Effector memory CD8-positive, alpha-beta T cell (primary cell): ENCODE results near the gene PHLDB3.

Experiments used
- ATAC-seq: fragments of 150-1000 bp; cut with Tn5 transposase; replicated peaks from 2 replicates; pipeline ENCODE4 v1.10.0; 2021; ENCODE audit warnings: mild to moderate bottlenecking, moderate library complexity
- DNase-seq, 3 experiments: peaks; one replicate each; pipeline ENCODE4 v3.0.0; 2021
- H3K27ac Mint-ChIP-seq, 2 donors: one replicate each; pipeline ENCODE4 v1.8.0; 2022; ENCODE audit warnings: mild to moderate bottlenecking in 2 of 2, mixed read lengths in 2 of 2, moderate library complexity in 2 of 2
- H3K27me3 Mint-ChIP-seq, 2 donors: one replicate each; pipeline ENCODE4 v1.8.0; 2022; ENCODE audit warnings: mixed read lengths in 2 of 2
- H3K36me3 Mint-ChIP-seq: one replicate; pipeline ENCODE4 v1.8.0; 2022; ENCODE audit warnings: mild to moderate bottlenecking, moderate library complexity, mixed read lengths; ENCODE audit not compliant: insufficient read depth
- H3K4me1 Mint-ChIP-seq, 2 donors: one replicate each; pipeline ENCODE4 v1.8.0; 2022; ENCODE audit warnings: low read depth in 2 of 2, mixed read lengths in 2 of 2
- H3K4me3 Mint-ChIP-seq, 2 donors: one replicate each; pipeline ENCODE4 v1.8.0; 2022; ENCODE audit warnings: mild to moderate bottlenecking in 2 of 2, mixed read lengths in 2 of 2, moderate library complexity in 2 of 2
- H3K9me3 Mint-ChIP-seq, 2 donors: one replicate each; pipeline ENCODE4 v1.8.0; 2022; ENCODE audit warnings: mixed read lengths in 2 of 2

The PHLDB3 gene

GRCh38 chr19:43466793-43467192, 37.8 kb downstream of the PHLDB3 start:
- Mint-ChIP-seq H3K27ac (no peak overlapping the region), H3K9me3 (no peaks in the 10 kb centered on the region), H3K4me3 (no peak overlapping the region), H3K27me3 (no peaks in the 10 kb centered on the region), H3K4me1 (peaks cover 22 to 24% of the 10 kb centered on the region in 2 donors), H3K36me3 (peaks cover 8% of the 10 kb centered on the region)
- ATAC-seq (no peak), DNase-seq (no peak)

- peak within 1 kb of the TSS; percentile 86 to 88 for H3K27ac Mint-ChIP-seq
- DNase-seq = no peak
- no peak for ATAC-seq
- no peaks in the 10 kb centered on the region for H3K9me3 Mint-ChIP-seq
- peak within 1 kb of the TSS; percentile 81 to 93 for H3K4me3 Mint-ChIP-seq
- H3K27me3 Mint-ChIP-seq = no peaks in the 10 kb centered on the region
- peaks cover 11% of the 10 kb centered on the region for H3K36me3 Mint-ChIP-seq
- H3K4me1 Mint-ChIP-seq = peaks cover 22 to 24% of the 10 kb centered on the region in 2 donors
Observed at GRCh38 chr19:43465468-43466120, 39.0 kb downstream of the PHLDB3 start, which contains the start of gene LYPD3. Gene LYPD3, minus strand, starts transcription at chr19:43465608. Its CDS starts 37 bp downstream, at chr19:43465571.

DNA sequence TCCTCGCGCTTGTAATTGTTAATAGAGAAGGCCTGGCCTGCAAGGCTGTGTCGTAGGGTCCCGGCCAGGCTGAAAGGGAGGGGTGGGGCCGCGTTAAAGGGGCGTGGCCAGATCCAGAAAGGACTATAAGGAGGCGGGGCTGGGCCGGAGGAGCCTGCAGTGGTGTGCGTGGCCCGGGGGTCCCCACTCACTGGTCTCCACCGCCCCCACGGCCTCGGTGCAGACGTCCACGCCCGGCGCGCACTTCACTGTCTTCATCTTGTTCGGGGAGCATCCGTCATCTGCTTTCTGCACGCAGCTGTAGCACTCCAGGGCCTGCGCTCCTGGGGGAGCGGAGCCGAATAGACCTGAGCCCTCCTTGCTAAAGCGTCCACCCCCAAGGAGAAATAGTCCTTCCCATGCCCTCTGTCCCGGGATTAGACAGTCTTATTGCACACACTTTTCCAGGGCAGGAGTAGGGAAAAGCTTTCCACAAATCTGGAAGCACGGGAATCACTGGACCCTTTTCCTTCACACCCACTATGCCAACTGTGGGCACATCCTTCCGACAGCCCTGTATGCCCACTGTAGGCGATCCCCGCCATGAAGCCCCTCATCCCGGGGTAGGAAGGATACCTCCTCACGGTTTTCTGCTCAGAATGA, 40.3 kb downstream of the PHLDB3 start:
- H3K4me3 Mint-ChIP-seq = peak overlapping the region; percentile 81 to 93
- no peaks in the 10 kb centered on the region for H3K9me3 Mint-ChIP-seq
- DNase-seq (no peak), ATAC-seq (no peak)
- peaks cover 11% of the 10 kb centered on the region for H3K36me3 Mint-ChIP-seq
- peaks cover 20 to 24% of the 10 kb centered on the region in 2 donors for H3K4me1 Mint-ChIP-seq
- peak overlapping the region; percentile 86 to 88 for H3K27ac Mint-ChIP-seq
- no peaks in the 10 kb centered on the region for H3K27me3 Mint-ChIP-seq

GRCh38 chr19:43463381-43464133, 41.0 kb downstream of the PHLDB3 start:
- Mint-ChIP-seq H3K4me1 (peaks cover 15 to 24% of the 10 kb centered on the region in 2 donors), H3K27me3 (no peaks in the 10 kb centered on the region), H3K9me3 (no peaks in the 10 kb centered on the region), H3K27ac (peak overlapping the region; percentile 86 to 88), H3K4me3 (peak overlapping the region; percentile 81 to 93), H3K36me3 (peaks cover 11% of the 10 kb centered on the region)
- ATAC-seq (peak; percentile 80), DNase-seq (peak; percentile 97 to 98 (median 98))

DNA sequence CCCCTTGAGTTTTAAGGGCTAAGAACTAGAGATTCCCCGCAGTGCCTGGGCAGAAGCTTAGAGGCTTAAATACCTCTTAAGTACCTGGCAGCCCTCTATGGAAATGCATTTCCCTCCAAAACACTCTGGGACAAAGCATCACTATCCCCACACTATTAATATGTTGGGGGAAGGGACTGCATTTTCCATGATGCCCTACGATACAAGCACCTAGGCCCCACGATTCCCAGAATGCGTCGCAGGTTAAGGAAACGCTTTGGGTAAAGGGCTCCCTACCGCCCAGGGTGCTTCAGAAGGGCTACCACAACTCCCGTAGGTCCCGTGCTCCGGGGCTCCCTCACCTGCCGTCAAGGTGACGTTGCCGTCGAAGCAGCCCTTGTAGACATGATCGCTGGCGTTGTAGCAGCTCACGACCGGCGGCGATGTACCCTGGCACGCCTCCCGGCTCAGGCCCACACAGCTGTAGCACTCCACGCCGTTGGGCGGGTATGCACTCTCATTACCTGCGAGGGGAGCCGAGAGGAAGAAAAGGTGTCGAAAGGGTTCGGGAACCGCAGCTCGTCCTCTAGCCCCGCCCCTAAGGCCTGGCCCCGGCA, 41.7 kb downstream of the PHLDB3 start:
- H3K27ac Mint-ChIP-seq = peak overlapping the region; percentile 86 to 88
- ATAC-seq = no peak
- peaks cover 13 to 19% of the 10 kb centered on the region in 2 donors for H3K4me1 Mint-ChIP-seq
- no peaks in the 10 kb centered on the region for H3K27me3 Mint-ChIP-seq
- DNase-seq = no peak
- H3K9me3 Mint-ChIP-seq = no peaks in the 10 kb centered on the region
- peak overlapping the region; percentile 81 to 93 for H3K4me3 Mint-ChIP-seq
- H3K36me3 Mint-ChIP-seq = peaks cover 11% of the 10 kb centered on the region

GRCh38 chr19:43462383-43462782, 42.2 kb downstream of the PHLDB3 start:
- H3K4me3 Mint-ChIP-seq = peak overlapping the region; percentile 81 to 93
- H3K36me3 Mint-ChIP-seq = peaks cover 11% of the 10 kb centered on the region
- no peaks in the 10 kb centered on the region for H3K27me3 Mint-ChIP-seq
- DNase-seq = no peak
- H3K27ac Mint-ChIP-seq = no peak overlapping the region
- no peak for ATAC-seq
- no peaks in the 10 kb centered on the region for H3K9me3 Mint-ChIP-seq
- H3K4me1 Mint-ChIP-seq = peaks cover 13 to 17% of the 10 kb centered on the region in 2 donors

DNA sequence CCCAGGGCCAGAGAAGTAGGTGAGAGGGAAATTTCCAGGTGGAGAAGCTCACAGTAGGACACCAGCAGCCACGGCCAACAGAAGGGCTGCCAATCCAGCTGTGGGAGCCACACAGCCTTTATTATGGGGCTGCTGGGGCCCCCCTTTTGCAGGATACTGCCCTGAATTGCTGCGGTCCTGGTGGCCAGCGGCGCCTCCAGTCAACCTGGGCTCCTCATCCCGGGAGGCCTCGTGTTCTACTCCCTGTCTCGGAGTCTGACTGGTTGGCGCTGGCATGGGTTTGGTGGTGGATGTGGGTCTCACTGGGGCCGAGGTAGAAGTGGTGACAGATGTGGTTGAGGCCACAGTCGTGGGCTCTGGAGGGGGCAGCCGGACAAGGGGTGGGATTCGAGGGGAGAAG, 43.2 kb downstream of the PHLDB3 start:
- Mint-ChIP-seq H3K4me1 (peaks cover 13 to 17% of the 10 kb centered on the region in 2 donors), H3K27ac (peak overlapping the region in 1 of 2 donors; percentile 22), H3K36me3 (peaks cover 11% of the 10 kb centered on the region), H3K4me3 (peak overlapping the region in 1 of 2 donors; percentile 12), H3K27me3 (no peaks in the 10 kb centered on the region), H3K9me3 (no peaks in the 10 kb centered on the region)
- DNase-seq (no peak), ATAC-seq (no peak)

GRCh38 chr19:43460362-43461016, 44.1 kb downstream of the PHLDB3 start:
- Mint-ChIP-seq H3K4me3 (no peak overlapping the region), H3K4me1 (peaks cover 13 to 17% of the 10 kb centered on the region in 2 donors), H3K36me3 (peaks cover 11% of the 10 kb centered on the region), H3K27me3 (no peaks in the 10 kb centered on the region), H3K9me3 (no peaks in the 10 kb centered on the region), H3K27ac (peak overlapping the region in 1 of 2 donors; percentile 22)
- no peak for DNase-seq
- ATAC-seq = no peak

GRCh38 chr19:43457809-43458208, 46.7 kb downstream of the PHLDB3 start:
- Mint-ChIP-seq H3K9me3 (no peaks in the 10 kb centered on the region), H3K27me3 (peaks cover 0 to under 1% of the 10 kb centered on the region in 2 donors), H3K27ac (no peak overlapping the region), H3K4me1 (peaks cover under 1 to 3% of the 10 kb centered on the region in 2 donors), H3K36me3 (peaks cover 4% of the 10 kb centered on the region), H3K4me3 (no peak overlapping the region)
- ATAC-seq (no peak), DNase-seq (no peak)

DNA sequence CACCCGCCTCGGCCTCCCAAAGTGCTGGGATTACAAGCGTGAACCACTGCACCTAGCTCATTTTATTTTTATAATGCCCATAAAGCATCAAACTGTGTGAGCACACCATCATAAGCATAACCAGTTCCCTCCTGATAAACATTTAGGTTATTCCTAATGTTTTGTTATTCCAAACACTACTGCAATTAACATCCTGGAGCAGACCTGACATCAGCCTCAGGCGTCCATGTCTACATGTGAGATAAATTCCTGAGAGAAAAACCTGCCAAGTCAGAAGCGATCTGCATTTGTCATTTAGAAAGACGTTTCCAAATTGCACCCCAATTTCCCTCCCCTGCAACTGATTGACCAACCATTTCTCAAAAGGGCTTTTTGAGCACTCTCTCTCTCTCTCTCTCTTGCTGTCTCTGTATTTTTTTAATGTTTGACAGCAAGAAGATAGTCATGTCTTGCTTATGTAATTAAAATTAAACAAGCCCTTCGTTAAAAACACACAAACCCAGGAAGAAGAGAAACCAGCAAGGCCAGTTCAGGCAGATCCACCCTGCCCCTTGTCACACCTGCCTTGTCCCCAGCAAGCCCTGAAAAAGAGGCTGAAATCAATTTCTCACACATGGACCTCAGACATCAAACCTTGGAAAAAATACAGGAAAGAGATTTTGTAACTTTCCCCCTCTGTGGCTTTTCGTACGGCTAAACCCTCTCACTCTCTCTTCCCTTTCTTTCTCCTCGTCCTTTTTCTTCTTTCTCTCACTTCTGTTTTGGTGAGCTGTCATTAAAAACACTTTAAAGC, 49.0 kb downstream of the PHLDB3 start:
- no peak overlapping the region for H3K27ac Mint-ChIP-seq

GRCh38 chr19:43454031-43454430, 50.5 kb downstream of the PHLDB3 start:
- no peaks in the 10 kb centered on the region for H3K36me3 Mint-ChIP-seq
- no peak for DNase-seq
- H3K27me3 Mint-ChIP-seq = peaks cover 0 to 8% of the 10 kb centered on the region in 2 donors
- no peak overlapping the region for H3K27ac Mint-ChIP-seq
- no peaks in the 10 kb centered on the region for H3K4me1 Mint-ChIP-seq
- H3K4me3 Mint-ChIP-seq = no peak overlapping the region
- no peaks in the 10 kb centered on the region for H3K9me3 Mint-ChIP-seq
- ATAC-seq = no peak

More for the DNA sequence above, 49.0 kb downstream of the PHLDB3 start:
- ATAC-seq (no peak), DNase-seq (no peak)
- Mint-ChIP-seq H3K27me3 (peaks cover 0 to 8% of the 10 kb centered on the region in 2 donors), H3K36me3 (no peaks in the 10 kb centered on the region), H3K4me1 (no peaks in the 10 kb centered on the region), H3K9me3 (no peaks in the 10 kb centered on the region), H3K4me3 (no peak overlapping the region)

GRCh38 chr19:43452582-43452981, 52.0 kb downstream of the PHLDB3 start:
- no peaks in the 10 kb centered on the region for H3K9me3 Mint-ChIP-seq
- peak overlapping the region in 1 of 2 donors; percentile 44 for H3K27ac Mint-ChIP-seq
- no peak for DNase-seq
- no peaks in the 10 kb centered on the region for H3K4me1 Mint-ChIP-seq
- peaks cover 3% of the 10 kb centered on the region for H3K36me3 Mint-ChIP-seq
- H3K27me3 Mint-ChIP-seq = peaks cover 0 to 8% of the 10 kb centered on the region in 2 donors
- no peak for ATAC-seq
- H3K4me3 Mint-ChIP-seq = no peak overlapping the region
